HepG2 (cell line): ENCODE data around the gene VPS13D. TPM values are rescaled to one million over a fixed set of nuclear protein-coding genes. Genes with fewer than 3 reads are reported as not detected.

Experiments
- ATAC-seq: fragments of 200-7000 bp; cut with Tn5 transposase; 3 replicates; pipeline ENCODE4 v1.9.1; 2020; ENCODE audit warnings: mild to moderate bottlenecking, moderate library complexity
- BruUV-seq: library from RNA; stranded (reverse); fragments of 400-500 nt; replicated peaks from 2 replicates; lab custom pipeline; 2021; lab: Mats Ljungman, UMichigan
- CTCF ChIA-PET: fragments of 300-600 bp; formaldehyde crosslinking; extraction: SDS; loops from one replicate; lab custom pipeline; 2021; ENCODE audit warnings: low total read pairs, inconsistent platforms, low intra/inter-chr PET ratio; lab: Yijun Ruan, JAX
- POLR2A ChIA-PET: fragments of 350-600 bp; sonication (Branson Sonifier 250); formaldehyde crosslinking; loops from one replicate; lab custom pipeline; 2020; ENCODE audit warnings: antibody characterized with exemption, inconsistent platforms; lab: Yijun Ruan, JAX
- DNase-seq: peaks from one replicate; pipeline ENCODE4 v3.0.0-alpha.2; 2015; ENCODE audit warnings: low spot score
- FAIRE-seq: peaks from 3 replicates; lab custom pipeline; 2011; peaks lifted over from hg19 to GRCh38; lab: Jason Lieb, UNC
- H2AFZ ChIP-seq: one replicate; pipeline ENCODE4 v1.6.1; 2011; ENCODE audit warnings: low read length, inconsistent platforms
- H3K27ac ChIP-seq: fragments of 300-600 bp; 3 replicates; pipeline ENCODE4 v1.8.0; 2011; ENCODE audit warnings: mixed run types, mild to moderate bottlenecking, mixed read lengths, low read length, inconsistent platforms; ENCODE audit not compliant: insufficient read depth; ENCODE audit errors: extremely low read length
- H3K27me3 ChIP-seq, 2 experiments: fragments of 200-600 bp in 1 of 2; 2 replicates in 1 of 2; 3 replicates in 1 of 2; pipeline versions ENCODE4 v1.6.0 to v1.8.0; 2011; ENCODE audit warnings: low read length in 2 of 2, mild to moderate bottlenecking in 2 of 2, moderate library complexity in 2 of 2, inconsistent platforms in 1 of 2; ENCODE audit not compliant: insufficient read depth in 2 of 2, control insufficient read depth in 1 of 2
- H3K36me3 ChIP-seq, 2 experiments: fragments of 200-600 bp in 1 of 2; replicated peaks in 1 of 2; 2 replicates in 1 of 2; 3 replicates in 1 of 2; pipeline versions ENCODE4 v1.5.1 to v1.8.0; 2011; ENCODE audit warnings: low read length in 2 of 2, inconsistent platforms in 1 of 2; ENCODE audit not compliant: insufficient read depth in 2 of 2, control insufficient read depth in 1 of 2
- H3K4me1 ChIP-seq: 2 replicates; pipeline ENCODE4 v1.5.1; 2012; ENCODE audit warnings: low read length, inconsistent platforms; ENCODE audit not compliant: insufficient read depth
- H3K4me2 ChIP-seq: 2 replicates; pipeline ENCODE4 v1.6.0; 2011; ENCODE audit warnings: low read depth, low read length, inconsistent platforms
- H3K4me3 ChIP-seq, 3 experiments: fragments of 200-600 bp in 1 of 3; sonication (generic), shearing (Covaris generic) in 1 of 3; replicated peaks in 1 of 3; 2 replicates each; pipeline ENCODE4 v1.5.1; 2011 to 2016; ENCODE audit warnings: low read length in 3 of 3, inconsistent platforms in 2 of 3, low read depth in 2 of 3, mild to moderate bottlenecking in 2 of 3, control low read depth in 1 of 3, mixed read lengths in 1 of 3; ENCODE audit not compliant: insufficient read depth in 1 of 3
- H3K79me2 ChIP-seq: one replicate; pipeline ENCODE4 v1.6.1; 2011; ENCODE audit warnings: low read length, inconsistent platforms; ENCODE audit not compliant: insufficient read depth
- H3K9ac ChIP-seq: 2 replicates; pipeline ENCODE4 v1.6.0; 2011; ENCODE audit warnings: mild to moderate bottlenecking, low read depth, low read length, inconsistent platforms; ENCODE audit not compliant: insufficient read depth
- H3K9me3 ChIP-seq: 2 replicates; pipeline ENCODE4 v1.5.1; 2012; ENCODE audit warnings: mild to moderate bottlenecking, low read length
- H4K20me1 ChIP-seq: 2 replicates; pipeline ENCODE4 v1.6.0; 2011; ENCODE audit warnings: inconsistent platforms, mild to moderate bottlenecking, low read length, moderate library complexity; ENCODE audit not compliant: insufficient read depth
- DDIT3 ChIP-seq: sonication (generic); formaldehyde crosslinking; IDR thresholded peaks from 2 replicates; pipeline ENCODE4 v1.4.0; 2020; ENCODE audit warnings: mild to moderate bottlenecking, missing genetic modification reagents
- REPIN1 ChIP-seq: sonication (generic); formaldehyde crosslinking; IDR thresholded peaks from 2 replicates; pipeline ENCODE4 v1.8.0; 2022; ENCODE audit warnings: missing genetic modification reagents, low read depth, mild to moderate bottlenecking, borderline replicate concordance
- ZFP36 ChIP-seq: fragments of 150-350 bp; IDR thresholded peaks from 2 replicates; pipeline ENCODE4 v1.6.1; 2018; ENCODE audit warnings: borderline replicate concordance, low read length, low read depth; ENCODE audit not compliant: partially characterized antibody
- ZNF639 ChIP-seq: conservative IDR thresholded peaks from 2 replicates; pipeline ENCODE4 v1.6.1; 2018; ENCODE audit warnings: missing genetic modification reagents
- ZNF746 ChIP-seq: sonication (generic); formaldehyde crosslinking; IDR thresholded peaks from 2 replicates; pipeline ENCODE4 v1.8.0; 2022; ENCODE audit warnings: mild to moderate bottlenecking, missing genetic modification reagents
- WGBS: methylation state at CpG from one replicate; pipeline ENCODE4 v1.1.6; 2017; ENCODE audit warnings: low lambda C conversion rate; 5-methylcytosine and 5-hydroxymethylcytosine counted together
- in situ Hi-C: cut with HindIII; loops from 2 replicates; pipeline ENCODE4 v1.10.0; 2017; ENCODE audit warnings: low pct_unique_long_range_greater_than_20kb; ENCODE audit not compliant: extremely low pct_ligation_motif_present
- intact Hi-C: fragments of 100-400 bp; cut with micrococcal nuclease; formaldehyde crosslinking; loops from one replicate; pipeline ENCODE4 v1.10.0; 2022; ENCODE audit not compliant: unreplicated experiment
- polyA plus RNA-seq, 8 experiments: library from polyadenylated mRNA; depleted of rRNA in 3 of 8; stranded (reverse) in 7 of 8; unstranded in 1 of 8; fragments of >200 nt; fragmentation: Illumina TruSeq in 4 of 8; extraction: Trizol in 4 of 8; gene quantifications; 2 replicates each; pipeline versions ENCODE4 v1.2.1 to v1.2.3, GENCODE V29; 2011 to 2016; ENCODE audit warnings: low read depth in 4 of 8, missing spikeins in 1 of 8, mixed read lengths in 1 of 8; ENCODE audit not compliant: insufficient read depth in 1 of 8
- total RNA-seq, 5 experiments: library from RNA; depleted of rRNA; stranded (reverse); fragments of >200 nt; fragmentation: Illumina TruSeq; extraction: Trizol; gene quantifications; 2 replicates each; pipeline ENCODE4 v1.2.3, GENCODE V29; 2016; ENCODE audit warnings: low read depth in 1 of 5
- TF ChIP-seq, protein P1 (sequence below): sonication (generic); formaldehyde crosslinking; IDR thresholded peaks from 2 replicates; pipeline ENCODE4 v1.4.0; 2020; ENCODE audit warnings: missing genetic modification reagents, low read depth, mild to moderate bottlenecking, borderline replicate concordance

The VPS13D gene
- total and polyA plus RNA-seq, 2 of the 13 experiments (the other 11 are each of a cell fraction or from before 2014, with no cell fraction given) = 8.6 to 13.9 TPM

DNA sequence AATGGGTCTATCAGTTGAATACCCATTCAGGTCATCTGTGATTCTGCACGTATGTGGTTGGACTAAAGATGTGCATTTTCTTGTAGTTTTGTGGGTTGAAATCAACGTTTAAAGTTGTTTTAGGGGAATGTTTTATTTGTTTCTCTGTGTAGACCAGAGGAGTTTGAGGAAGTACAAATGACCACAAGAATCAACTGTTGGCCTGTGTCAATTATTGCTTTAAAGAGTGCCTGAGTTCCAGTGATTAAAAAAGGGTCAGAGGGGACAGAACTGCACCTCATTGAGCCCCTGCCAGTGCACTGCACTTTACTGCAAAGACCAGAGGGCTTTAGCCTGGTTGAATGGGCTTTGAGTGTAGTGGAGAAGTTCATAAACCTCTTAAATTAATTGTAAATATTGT, 190.3 kb downstream of the VPS13D start:
- Histone ChIP-seq H4K20me1 (no peaks in the 10 kb centered on the region), H3K79me2 (no peaks in the 10 kb centered on the region), H3K4me3 (no peak overlapping the region), H3K9ac (no peak overlapping the region), H3K4me1 (peaks cover 36% of the 10 kb centered on the region), H3K27me3 (no peaks in the 10 kb centered on the region), H2AFZ (no peak overlapping the region), H3K27ac (no peak overlapping the region), H3K4me2 (no peak overlapping the region), H3K9me3 (no peaks in the 10 kb centered on the region), H3K36me3 (peaks cover 3 to 13% of the 10 kb centered on the region in 2 experiments; a peak in 4 of 5 replicates)
- intact Hi-C loops = no loop called here
- TF ChIP-seq ZNF639 (CRISPR knock-in tag) (no peak), ZNF746 (CRISPR knock-in tag) (no peak), ZFP36 (no peak), REPIN1 (no peak), DDIT3 (no peak)
- TF ChIP-seq, protein P1, sequence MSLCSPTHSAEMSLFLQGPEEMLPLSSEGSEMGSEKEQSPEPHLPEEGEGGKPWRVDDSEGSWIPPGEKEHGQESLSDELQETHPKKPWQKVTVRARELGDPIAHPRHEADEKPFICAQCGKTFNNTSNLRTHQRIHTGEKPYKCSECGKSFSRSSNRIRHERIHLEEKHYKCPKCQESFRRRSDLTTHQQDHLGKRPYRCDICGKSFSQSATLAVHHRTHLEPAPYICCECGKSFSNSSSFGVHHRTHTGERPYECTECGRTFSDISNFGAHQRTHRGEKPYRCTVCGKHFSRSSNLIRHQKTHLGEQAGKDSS (CRISPR knock-in tag) = no peak
- in situ Hi-C loops = no loop called here
- ATAC-seq (no peak), FAIRE-seq (no peak), DNase-seq (no peak)
- WGBS = 94% methylated on average over 2 of the region's 2 CpGs
- BruUV-seq = no TSS peak
- POLR2A ChIA-PET = no interaction called here
- CTCF ChIA-PET = no interaction called here
